ENCODE results near the gene DOC2A. TPM values are rescaled to one million over a fixed set of nuclear protein-coding genes. Genes with fewer than 3 reads are reported as not detected.
A peak's percentile ranks its signal among the peaks of the same experiment; 100 is the strongest.

DOC2A gene
- total and polyA plus RNA-seq, 11 donors = 0.09 to 1.4 (median 0.88) TPM; not detected in 4

GRCh38 chr16:30054451-30054850 is 43.6 kb upstream of the DOC2A start:
- TF ChIP-seq CTCF (IDR thresholded peaks at IDR 0.05) = no peak
- TF ChIP-seq POLR2A (IDR thresholded peaks at IDR 0.05) = no peak
- peaks cover 0 to 27% (median 11%) of the 10 kb centered on the region in 12 donors for H3K4me1 ChIP-seq
- H3K27me3 ChIP-seq = no peaks in the 10 kb centered on the region
- 84% methylated on average over 8 of the region's 8 CpGs for WGBS, 4 donors
- H3K36me3 ChIP-seq = no peaks in the 10 kb centered on the region
- no peak overlapping the region for H3K4me3 ChIP-seq
- intact Hi-C loops (cut with DNase I) = loop anchor here in 1 of 10 donors (5.0 kb wide), 1 partner anchor 52 kb away; no protein-coding TSS in a partner anchor
- no peak overlapping the region for H3K27ac ChIP-seq
- no peaks in the 10 kb centered on the region for H3K9me3 ChIP-seq
- DNase-seq (no peak), ATAC-seq (no peak)

- H3K27ac ChIP-seq = peak overlapping the region in 6 of 12 donors; percentile 1 to 64 (median 42)
- no peaks in the 10 kb centered on the region for H3K27me3 ChIP-seq
- ATAC-seq (peak in 3 of 4 donors; percentile 10 to 36 (median 17)), DNase-seq (no peak)
- 2 to 6% (median 5%) methylated on average over 16 to 19 of the region's 19 CpGs for WGBS, 4 donors
- peaks cover 0 to 27% (median 11%) of the 10 kb centered on the region in 12 donors for H3K4me1 ChIP-seq
- no peaks in the 10 kb centered on the region for H3K9me3 ChIP-seq
- intact Hi-C loops (cut with DNase I) = loop anchor here in 1 of 10 donors (5.0 kb wide), 1 partner anchor 51 kb away; no protein-coding TSS in a partner anchor
- TF ChIP-seq POLR2A (IDR thresholded peaks at IDR 0.05) (no peak), CTCF (IDR thresholded peaks at IDR 0.05) (no peak)
- H3K4me3 ChIP-seq = peak overlapping the region; percentile 40 to 91 (median 76)
- H3K36me3 ChIP-seq = no peaks in the 10 kb centered on the region
Observed at GRCh38 chr16:30053376-30054015, 42.7 kb upstream of the DOC2A start.

GRCh38 chr16:30052671-30053372 is 42.0 kb upstream of the DOC2A start:
- Histone ChIP-seq H3K4me1 (peaks cover 0 to 27% (median 11%) of the 10 kb centered on the region in 12 donors), H3K27ac (peak overlapping the region in 6 of 12 donors; percentile 1 to 64 (median 42)), H3K36me3 (no peaks in the 10 kb centered on the region), H3K9me3 (no peaks in the 10 kb centered on the region), H3K27me3 (no peaks in the 10 kb centered on the region), H3K4me3 (peak overlapping the region; percentile 40 to 91 (median 76))
- WGBS, 4 donors = 4 to 5% (median 4%) methylated on average over 50 to 58 of the region's 58 CpGs
- ATAC-seq (peak; percentile 90 to 98 (median 93)), DNase-seq (peak; percentile 94 to 97 (median 95))
- TF ChIP-seq CTCF (IDR thresholded peaks at IDR 0.05) = no peak
- no peak for TF ChIP-seq POLR2A (IDR thresholded peaks at IDR 0.05)
- intact Hi-C loops (cut with DNase I) = loop anchor here in 1 of 10 donors (5.0 kb wide), 1 partner anchor 51 kb away; no protein-coding TSS in a partner anchor

GRCh38 chr16:30051518-30051917 is 40.7 kb upstream of the DOC2A start:
- TF ChIP-seq CTCF (IDR thresholded peaks at IDR 0.05) (no peak), POLR2A (IDR thresholded peaks at IDR 0.05) (no peak)
- Histone ChIP-seq H3K27ac (no peak overlapping the region), H3K4me1 (peaks cover 0 to 27% (median 11%) of the 10 kb centered on the region in 12 donors), H3K4me3 (no peak overlapping the region), H3K27me3 (no peaks in the 10 kb centered on the region), H3K9me3 (no peaks in the 10 kb centered on the region), H3K36me3 (no peaks in the 10 kb centered on the region)
- intact Hi-C loops (cut with DNase I) = loop anchor here in 1 of 10 donors (5.0 kb wide), 1 partner anchor 49 kb away; no protein-coding TSS in a partner anchor
- 85 to 91% (median 86%) methylated on average over 3 of the region's 3 CpGs for WGBS, 4 donors
- DNase-seq = no peak
- no peak for ATAC-seq
